HG03558 (cell line): ENCODE results near the gene YIF1B.

ENCODE experiments used
- ATAC-seq: cut with Tn5 transposase; IDR thresholded peaks from one replicate; pipeline ENCODE4 v1.9.1; 2021; ENCODE audit warnings: moderate number of reproducible peaks; ENCODE audit not compliant: unreplicated experiment; ENCODE audit errors: extremely low read depth

The YIF1B gene

GRCh38 chr19:38253788-38254187 lies 62.0 kb downstream of the YIF1B start:
- ATAC-seq = no peak
